ENCODE results near the gene UROS.

Gene UROS

DNA sequence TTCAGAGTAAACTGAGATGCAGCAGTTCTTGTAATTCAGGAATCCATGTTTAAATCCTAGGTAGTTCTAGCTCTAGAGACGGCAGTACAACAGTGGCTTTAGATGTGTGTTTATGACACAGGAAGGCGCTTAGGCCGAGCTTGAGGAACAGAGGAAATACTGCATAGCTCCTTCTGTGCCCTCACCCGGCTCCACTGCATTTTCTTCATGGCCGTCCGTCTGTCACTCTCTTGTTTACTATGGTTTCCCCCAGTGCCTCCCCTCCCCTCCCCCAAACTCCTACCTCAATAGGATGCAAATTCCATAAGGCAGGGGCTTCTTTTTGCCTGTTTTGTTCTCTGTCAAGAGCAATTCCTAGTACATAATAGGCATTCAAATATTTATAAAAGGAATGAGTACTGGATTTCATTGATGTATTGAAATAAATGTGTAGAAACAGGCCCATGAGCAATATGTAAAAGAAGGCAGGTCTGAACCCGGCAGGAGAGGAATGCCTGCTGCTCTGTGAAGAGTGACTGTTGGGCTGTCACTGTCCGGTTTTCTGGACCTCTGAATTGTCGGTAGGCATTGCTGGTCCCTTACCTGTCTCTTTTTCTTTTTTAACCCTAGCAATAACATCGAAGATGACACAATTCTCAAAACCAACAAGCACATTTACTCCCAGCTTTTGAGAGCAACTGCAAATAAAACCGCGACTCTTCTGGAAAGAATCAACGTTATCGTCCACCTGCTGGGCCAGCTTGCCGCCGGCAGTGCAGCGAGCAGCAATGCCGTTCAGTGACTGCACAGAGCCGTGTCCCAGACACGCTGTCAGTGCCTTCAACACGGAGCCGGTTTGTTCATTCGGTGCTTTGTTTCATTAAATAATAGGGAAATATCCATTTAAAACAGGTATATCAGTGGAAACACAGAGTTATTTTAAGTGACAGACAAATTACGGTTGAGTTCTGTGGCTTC, 60.1 kb downstream of the UROS start:
- DNase-seq (ENCODE audit: low read depth in 2 of 2) = no peak

DNA sequence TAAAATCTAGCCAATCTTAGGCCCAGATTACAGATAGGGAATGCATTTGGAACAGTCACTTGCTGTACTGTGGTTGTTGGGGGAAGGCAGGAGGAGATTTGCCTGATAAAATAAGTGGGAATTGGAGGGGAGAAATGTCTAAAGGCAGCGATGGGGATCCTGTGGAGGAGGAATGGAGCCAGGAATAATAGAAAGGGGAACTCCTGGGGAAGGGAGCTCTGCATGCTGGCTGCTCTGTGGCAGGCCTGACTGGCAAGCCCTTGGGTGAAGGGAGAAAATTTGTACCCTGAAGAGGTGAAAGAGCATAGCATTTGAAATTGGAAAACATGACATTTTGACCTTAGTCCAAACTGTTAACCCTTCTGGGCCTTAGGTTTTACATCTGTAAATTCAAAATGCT, 61.1 kb downstream of the UROS start:
- DNase-seq (ENCODE audit: low read depth in 2 of 2) = no peak

DNA sequence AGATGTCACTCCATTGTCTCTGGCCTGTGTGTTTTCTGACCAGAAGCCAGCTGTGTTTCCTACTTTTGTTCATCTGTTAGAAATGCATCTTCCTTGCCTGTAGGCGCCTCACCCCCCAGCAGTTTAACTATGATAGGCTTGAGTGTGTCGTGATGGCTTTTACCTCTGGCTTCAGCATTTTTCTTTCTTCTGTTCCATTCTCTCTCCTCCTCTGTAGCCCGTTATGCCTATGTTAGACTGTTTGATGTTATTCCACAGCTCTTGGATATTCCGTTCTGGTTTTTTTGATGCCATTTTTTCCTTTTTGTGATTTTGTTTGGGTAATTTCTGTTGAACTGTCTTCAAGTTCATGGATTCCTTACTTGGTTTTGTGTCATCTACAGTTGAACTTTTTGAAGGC, 65.3 kb downstream of the UROS start:
- DNase-seq (ENCODE audit: low read depth in 2 of 2) = no peak

DNA sequence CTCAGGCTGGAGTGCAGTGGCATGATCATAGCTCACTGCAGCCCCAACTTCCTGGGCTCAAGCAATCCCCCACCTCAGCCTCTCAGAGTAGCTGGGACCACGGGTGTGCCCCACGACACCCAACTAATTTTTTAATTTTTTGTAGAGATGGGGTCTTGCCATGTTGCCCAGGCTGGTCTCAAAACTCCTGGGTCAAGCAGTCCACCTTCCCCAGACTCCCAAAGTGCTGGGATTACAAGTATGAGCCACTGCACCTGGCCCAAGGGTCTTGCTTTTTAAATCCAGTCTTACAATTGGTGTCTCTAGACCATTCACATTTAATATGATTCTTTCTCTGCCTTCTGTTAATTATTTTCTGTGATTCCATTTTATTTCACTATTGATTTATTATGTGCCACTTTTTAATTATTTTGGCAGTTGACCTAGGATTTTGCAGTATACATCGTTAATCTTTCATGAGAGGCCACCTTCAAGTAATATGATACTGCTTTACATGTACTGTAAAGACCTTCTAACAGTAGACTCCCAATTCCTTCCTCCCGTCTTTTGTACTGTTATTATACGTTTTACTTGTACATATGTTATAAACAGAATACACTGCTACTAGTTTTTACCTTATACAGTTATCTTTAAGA, 66.1 kb downstream of the UROS start:
- DNase-seq (ENCODE audit: low read depth in 2 of 2) = no peak

DNA sequence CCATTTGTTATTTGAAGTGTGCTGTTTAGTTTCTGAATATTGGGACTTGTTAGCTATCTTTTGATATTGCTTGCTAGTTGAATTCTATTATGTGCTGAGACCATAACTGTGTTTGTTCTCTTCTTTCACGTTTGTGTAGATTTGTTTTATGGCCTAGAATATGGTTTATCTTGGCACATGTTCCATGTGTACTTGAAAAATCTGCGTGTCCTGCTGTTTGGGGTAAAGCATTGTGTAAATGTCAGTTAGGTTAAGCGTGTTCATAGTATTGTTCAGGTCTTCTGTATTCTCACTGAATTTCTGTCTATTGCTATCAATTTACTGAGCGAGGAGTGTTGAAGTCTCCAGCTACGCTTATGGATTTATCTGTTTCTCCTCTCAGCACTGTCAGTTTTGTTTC, 66.9 kb downstream of the UROS start:
- no peak for DNase-seq (ENCODE audit: low read depth in 2 of 2)

DNA sequence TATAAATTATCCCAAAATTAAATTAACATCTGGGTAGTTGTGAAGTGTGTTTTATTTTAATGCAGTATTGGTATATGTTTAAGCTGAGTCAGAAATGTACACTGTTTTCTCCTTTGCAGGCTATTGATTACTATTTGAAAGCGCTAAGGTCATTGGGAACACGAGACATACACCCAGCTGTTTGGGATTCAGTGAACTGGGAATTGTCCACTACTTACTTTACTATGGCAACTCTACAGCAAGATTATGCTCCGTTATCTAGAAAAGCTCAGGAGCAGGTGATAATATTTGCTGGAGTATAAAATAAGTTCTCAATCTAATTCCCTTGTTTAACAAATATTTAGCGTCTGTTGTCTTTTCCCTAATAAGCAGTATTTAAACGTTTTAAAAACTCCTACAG, 75.6 kb downstream of the UROS start:
- no peak for DNase-seq (ENCODE audit: low read depth in 2 of 2)

DNA sequence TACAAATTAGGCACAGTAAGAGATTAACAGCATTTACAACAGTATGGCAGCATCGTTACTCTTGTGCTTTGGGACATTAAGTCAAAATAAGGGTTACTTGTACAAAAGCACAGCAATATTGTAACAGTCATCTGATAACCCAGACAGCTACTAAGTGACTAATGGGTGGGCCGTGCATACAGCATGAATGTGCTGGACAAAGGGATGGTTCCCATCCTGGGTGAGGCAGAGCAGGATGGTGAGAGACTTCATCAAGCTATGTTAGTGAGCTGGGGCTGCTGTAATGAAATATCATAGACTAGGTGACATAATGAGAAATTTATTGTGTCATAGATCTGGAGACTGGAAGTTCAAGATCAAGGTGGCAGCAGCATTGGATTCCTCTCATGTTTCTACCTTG, 78.1 kb downstream of the UROS start:
- DNase-seq (ENCODE audit: low read depth in 2 of 2) = no peak

DNA sequence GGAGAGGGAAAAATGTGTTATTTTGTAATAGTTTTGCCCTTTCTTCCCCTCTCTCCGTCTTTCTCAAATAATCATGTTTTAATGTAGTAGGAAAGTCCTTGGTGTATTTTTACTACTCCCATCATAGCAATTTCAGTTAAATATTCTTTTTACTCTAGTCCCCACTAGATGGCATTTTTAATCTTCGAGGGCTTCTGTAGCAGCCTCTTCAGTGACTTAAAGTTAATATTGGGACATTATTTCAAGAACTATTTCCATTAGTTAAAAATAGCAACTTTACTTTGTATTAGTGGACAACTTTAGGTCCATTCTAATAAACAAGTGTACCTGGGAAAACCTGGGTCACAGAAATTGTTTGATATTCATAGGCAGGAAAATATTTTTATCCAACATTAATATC, 80.6 kb downstream of the UROS start:
- no peak for DNase-seq (ENCODE audit: low read depth in 2 of 2)

DNA sequence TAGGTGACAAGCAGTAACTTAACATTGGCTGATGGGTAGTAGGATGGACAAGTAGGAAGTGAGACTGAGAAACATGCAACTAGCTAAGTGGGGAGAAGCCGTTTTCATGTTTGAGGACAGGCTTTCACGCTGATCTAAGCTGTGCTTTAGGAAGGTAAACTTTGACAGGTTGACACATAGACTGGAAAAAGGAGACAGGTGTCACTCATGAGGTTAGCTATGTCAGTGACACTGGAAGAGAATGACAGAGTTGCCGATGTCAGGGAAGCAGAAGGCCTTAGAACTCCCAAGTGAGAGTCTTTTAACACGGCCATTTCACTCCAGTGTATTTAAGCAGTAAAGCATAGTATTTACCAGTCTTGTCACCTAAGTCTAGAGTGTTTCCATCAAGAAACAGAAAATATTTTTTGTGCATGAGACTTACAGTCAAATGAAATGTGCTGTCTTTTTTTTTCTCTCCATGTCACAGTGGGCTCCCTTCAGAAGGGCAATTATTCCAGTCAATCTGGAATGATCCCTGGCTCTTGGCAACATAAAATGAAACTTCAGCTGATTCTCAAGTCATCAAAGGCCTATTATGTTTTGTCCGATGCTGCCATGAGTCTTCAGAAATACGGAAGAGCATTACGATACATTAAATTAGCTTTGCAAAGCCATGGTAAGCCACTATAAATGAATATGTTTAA, 82.9 kb downstream of the UROS start:
- no peak for DNase-seq (ENCODE audit: low read depth in 2 of 2)
